ENCODE data around the gene TCF7.
"Not testable (repeated sequence)": the region's sequence is repeated elsewhere in the genome, so short reads cannot be mapped to it uniquely, and the experiment has no call there.

The TCF7 gene

DNA sequence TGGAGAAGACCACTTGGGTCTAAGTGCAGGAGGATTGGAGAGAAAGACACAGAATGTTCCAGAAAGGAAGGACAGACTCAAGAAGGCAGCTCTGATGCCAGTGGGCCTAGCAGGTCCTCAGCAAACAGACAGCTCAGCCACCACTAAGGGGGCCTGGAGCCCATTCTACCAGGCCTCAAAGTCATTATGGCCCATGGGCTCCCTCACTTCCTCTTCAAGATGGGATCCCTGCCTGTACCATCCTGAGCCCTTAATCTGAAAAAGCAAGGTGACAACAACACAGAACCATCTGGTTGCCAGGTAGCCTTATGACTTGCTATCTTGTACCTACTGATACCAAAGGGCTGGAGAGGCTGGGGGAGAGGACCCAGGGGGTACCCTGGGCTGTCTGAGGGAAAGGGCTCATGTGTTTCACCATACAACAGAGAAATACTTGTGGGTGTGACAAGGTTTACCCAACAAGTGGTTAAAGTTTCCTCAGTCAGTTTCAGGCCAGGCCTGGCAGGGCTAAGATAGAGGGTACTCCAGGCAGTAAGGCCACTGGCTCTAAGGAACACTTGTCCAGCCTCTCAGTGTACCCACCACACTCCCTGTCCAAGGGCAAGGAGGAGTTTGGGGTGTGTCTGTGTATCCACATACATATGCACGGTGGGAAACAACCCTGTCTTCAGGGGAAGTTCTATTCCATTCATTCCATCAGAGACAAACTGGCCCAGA, 30.7 kb downstream of the TCF7 start:
- no peak for DNase-seq (ENCODE audit: low read depth, low spot score)

DNA sequence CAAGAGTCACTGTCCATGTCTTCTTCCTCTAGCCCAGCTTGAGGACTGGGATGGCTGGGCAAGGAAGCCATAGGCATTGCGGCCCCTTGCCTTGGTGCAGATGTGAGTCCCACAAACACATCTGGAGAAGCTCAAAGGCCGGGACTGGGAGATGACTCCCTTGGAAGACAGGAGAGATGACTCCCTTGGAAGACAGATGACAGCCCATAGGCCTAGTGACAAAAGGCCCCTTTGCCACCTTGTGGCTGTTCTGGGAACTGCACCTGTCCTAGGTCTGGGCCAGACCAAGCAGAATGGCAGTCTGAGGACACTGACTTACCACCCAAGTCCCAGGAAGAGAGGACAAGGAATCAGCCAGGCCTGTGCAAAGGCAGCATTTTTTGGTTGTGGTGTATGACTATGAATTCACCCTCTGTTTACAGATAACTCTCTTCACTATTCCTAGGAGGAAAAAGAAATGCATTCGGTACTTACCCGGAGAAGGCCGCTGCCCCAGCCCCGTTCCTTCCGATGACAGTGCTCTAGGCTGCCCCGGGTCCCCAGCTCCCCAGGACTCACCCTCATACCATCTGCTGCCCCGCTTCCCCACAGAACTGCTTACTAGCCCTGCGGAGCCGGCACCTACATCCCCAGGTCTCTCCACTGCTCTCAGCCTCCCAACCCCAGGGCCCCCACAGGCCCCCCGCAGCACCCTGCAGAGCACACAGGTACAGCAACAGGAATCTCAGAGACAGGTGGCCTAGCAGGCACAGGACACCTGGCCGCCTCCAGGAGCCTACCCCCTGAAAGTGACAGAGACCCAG, 31.5 kb downstream of the TCF7 start:
- peak; percentile 20 for DNase-seq (ENCODE audit: low read depth, low spot score)

DNA sequence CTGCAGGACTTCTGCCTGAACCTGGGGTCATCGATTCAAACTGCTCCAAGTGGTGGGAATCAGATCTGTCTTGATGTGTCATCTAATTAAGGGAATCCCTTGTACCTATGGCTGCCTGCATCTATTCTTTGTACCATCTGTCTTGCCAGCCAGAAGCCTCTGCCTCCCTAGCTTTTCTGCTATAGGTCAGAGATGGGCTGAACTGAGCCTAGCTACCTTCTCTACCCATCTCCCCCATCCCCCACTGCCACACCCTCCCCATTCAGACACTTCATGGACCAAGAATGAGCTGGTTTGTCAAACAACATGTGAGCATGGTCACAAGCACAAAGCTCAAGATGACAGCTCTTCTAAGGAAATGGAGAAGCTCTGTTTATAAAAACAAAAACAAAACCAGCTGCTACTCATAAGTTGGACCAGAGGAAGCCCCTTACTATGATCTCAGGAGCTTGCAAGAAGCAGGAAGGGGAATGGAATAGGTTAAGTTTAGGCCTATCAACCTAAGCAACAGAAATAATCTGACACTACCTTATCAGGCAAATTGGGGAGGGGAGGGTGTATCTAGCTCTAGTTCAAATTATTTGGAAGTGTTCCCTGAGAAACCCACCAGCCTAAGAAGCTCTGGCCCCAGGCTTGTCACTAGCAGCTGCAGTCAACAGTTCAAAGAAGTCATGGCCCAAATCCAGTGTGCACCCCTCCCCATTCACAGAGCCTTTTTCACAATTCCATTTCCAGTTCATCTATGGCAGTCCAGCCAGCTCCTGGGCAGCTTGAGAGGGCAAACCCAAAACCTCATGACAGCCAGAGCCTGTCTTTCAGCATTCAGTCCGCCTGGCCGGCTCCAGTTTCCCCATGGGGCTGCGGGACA, 32.4 kb downstream of the TCF7 start:
- no peak for DNase-seq (ENCODE audit: low read depth, low spot score)

DNA sequence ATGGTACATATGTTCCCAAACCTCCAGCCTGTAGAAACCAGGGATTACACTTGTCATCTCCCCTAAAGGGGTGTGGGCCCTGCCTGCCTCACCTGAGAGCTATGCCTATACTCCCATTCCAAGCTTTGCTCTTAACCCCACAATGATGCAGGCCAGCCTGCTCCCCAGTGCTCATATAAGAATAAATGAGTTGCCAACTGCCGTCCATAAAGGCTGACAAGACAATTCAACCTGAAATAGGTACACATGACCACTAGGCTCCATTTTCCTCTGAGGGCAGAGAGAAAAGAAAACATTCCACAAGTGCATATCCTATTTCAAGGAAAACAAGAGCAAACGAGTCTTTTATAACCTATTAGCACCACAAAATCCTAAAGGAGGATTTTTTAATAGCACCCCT, 33.8 kb downstream of the TCF7 start:
- DNase-seq (ENCODE audit: low read depth, low spot score) = no peak

DNA sequence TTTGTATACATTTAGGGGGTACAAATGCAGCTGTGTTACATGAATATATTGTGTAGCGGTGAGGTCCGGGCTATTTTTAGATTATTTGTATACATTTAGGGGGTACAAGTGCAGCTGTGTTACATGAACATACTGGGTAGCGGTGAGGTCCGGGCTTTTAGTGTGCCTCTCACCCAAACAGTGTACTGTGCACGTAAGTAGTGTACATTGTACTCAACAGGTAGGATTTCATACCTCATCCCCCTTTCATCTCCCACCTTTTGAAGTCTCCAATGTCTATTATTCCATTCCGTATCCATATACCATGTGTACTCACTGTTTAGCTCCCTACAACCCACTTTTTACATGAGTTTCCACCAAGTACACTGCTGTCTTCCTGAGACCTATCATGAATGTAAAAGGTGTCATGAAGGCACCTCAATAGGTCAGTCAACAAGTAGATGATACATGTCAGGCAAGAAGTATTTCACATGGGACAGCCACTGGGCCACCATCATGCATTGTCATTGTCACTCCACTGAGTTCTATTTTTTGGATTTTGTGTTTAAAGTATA, 34.6 kb downstream of the TCF7 start:
- no peak for DNase-seq (ENCODE audit: low read depth, low spot score)

DNA sequence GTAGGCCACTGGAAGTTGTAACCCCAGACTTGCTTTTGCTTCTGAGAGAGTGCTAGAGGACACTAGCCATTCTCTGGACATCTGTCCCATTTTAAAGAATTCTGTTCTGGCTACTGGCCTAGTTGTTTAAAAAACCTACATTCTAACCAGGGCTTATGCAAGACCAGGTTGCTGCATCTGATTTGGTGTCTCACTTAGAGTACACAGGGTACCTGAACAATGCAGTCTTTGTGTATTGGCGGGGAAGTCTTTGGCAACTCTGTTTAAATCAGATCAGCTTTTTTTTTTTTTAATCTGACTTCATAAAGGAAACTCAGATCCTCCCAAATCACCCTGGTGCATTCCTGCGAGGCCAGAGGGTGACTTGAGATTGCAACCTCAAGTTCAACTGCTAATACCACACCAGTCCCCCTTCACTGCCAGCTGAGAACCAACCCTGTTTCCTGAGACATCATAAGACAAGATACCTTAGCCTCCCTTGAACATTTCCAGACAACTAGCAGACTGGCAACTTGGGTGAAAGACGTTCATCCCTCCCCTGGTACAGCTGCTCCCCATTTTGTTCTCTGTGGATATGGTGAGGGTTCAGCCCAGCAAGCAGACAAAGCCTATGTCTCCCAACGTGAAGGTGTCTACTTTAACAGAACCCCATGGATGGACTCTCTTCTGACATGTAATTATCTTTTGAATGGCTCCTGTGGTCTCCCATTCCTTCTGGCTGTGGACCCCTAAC, 35.3 kb downstream of the TCF7 start:
- no peak for DNase-seq (ENCODE audit: low read depth, low spot score)

DNA sequence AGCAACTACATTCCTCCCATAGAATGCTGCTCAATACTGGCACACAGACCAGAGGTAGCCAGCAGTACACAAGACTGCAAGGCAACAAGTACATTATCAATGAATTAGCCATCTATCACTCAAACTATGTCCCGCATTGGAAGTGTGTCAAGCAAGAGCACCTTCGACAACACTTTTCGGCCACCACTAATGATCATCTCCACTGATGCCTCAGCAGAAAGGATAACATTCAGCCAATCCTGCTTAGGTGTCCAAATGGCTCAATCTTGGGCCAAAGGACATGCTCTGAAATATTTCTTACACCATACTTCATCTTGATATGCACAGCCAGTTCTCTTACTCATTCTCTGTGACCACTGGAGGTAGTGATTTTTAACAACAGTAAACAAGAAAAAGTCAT, 37.2 kb downstream of the TCF7 start:
- DNase-seq (ENCODE audit: low read depth, low spot score) = no peak

DNA sequence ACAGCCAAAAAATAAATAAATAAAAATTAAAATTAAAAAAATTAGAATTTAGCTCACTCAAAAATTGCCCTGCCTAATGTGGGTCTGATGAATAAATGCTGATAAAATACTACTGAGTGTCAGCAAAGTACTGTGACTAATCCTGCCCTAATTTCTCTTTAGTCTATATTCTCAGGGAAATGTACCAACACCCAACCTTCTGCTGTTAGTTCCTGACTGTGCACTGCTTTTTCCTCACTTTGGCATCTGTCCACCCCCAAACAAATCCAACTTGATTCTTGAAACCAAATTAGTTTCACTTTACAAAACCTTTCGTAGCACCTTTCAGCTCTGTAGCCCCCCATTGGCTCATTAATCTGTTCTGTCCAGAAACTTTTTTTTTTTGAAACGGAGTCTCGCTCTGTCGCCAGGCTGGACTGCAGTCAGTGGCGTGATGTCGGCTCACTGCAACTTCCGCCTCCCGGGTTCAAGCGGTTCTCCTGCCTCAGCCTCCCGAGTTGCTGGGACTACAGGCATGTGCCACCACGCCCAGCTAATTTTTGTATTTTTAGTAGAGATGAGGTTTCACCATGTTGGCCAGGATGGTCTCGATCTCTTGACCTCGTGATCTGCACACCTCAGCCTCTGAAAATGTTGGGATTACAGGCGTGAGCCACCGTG, 37.8 kb downstream of the TCF7 start:
- DNase-seq (ENCODE audit: low read depth, low spot score) = not testable (repeated sequence)

DNA sequence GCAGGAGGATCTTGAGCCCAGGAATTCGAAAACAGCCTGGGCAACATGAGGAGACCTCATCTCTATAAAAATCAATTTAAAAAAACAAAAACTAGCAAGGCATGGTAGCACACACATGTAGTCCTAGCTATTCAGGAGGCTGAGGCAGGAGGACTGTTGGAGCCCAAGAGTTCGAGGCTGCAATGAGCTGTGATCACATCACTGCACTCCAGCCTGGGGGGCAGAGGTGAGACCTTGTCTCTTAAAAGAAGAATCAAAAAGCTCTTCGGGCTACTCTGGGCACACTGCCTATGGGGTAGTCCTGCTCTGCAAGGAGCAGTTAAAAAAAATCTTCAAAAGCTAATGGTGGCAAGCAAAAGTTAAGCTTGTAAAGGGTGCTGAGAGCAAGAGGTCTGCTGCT, 38.8 kb downstream of the TCF7 start:
- no peak for DNase-seq (ENCODE audit: low read depth, low spot score)

DNA sequence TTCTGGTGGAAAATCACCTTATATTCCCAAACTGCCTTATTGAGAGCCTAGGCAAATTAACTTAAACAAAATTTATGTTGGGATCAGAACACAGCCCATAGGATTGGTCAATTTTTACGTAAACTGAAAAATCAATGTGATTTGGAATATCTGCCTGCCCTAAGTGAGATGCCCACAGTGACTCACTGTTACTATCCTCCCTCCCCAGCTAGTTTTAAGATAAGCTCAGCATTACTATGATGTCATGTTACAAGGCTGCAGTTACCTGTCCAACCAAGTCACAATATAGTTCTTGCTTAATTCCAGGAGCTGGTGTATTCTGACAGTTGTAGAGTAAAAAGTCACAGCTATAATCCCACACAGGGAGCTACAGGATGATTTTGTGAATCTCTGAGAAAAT, 39.2 kb downstream of the TCF7 start:
- DNase-seq (ENCODE audit: low read depth, low spot score) = no peak

DNA sequence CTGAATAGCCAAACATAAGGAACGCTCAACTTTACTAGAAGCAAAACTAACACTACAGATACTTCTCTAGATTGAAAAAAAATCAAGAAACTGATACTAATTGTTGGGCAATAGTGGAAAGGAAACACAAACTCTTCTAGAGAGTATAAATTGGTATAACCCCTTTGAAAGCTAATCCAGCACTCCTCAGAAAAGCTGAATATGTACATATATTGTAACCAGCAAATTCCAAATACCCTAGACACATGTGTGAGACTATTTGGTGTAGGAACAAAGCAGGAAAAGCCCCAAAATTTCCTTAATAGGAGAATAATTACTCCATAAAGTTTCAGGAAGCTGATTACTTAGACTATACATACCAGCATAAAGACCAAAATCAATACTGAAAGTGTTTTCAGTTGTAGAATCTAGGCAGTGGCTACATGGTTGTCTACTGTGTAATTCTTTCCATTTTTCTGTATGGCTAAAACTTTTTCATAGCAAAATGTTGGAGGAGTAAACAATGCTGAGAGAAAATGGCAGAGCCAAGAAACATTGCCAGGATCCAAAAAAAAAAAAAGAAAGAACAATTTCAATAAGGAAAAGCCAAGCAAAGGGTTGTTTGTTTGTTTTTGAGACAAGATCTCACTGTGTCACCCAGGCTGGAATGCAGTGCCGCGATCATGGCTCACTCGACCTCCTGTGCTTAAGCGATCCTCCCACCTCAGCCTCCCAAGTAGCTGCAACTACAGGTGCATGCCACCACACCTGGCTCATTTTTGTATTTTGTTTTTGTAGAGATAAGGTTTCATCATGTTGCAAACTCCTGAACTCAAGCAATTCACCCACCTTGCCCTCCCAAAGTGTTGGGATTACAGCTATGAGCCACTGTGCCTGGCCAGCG, 47.3 kb downstream of the TCF7 start:
- no peak for DNase-seq (ENCODE audit: low read depth, low spot score)

DNA sequence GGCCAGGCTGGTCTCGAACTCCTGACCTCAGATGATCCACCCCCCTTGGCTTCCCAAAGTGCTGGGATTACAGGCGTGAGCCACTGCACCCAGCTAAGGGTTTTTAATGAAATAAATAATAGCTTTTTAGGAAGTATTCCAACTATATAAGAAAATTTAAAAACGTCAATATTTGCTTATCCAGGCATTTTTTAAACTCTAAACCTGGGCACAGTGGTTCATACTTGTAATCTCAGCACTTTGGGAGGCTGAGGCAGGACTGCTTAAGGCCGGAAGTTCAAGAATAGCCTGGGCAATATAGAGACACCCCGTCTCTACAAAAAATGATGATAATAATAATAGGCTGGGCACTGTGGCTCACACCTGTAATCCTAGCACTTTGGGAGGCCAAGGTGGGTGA, 48.1 kb downstream of the TCF7 start:
- no peak for DNase-seq (ENCODE audit: low read depth, low spot score)

DNA sequence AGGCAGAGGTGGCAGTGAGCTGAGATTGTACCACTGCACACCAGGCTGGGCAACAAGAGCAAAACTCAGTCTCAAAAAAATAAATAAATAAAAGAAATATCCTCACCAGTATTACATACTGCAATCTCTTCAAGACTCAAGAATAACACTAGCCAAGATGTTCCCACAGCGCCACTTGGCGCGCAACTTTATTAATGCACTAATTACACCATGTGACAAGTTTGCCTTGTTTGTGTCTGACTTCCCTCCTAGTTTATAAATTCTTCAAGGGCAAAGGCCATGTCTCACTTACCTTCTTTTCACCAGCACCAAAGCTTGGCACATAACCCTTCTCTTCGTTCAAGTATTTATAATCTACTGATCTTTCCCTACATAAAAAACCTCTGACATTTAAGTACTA, 57.5 kb downstream of the TCF7 start:
- DNase-seq (ENCODE audit: low read depth, low spot score) = no peak

DNA sequence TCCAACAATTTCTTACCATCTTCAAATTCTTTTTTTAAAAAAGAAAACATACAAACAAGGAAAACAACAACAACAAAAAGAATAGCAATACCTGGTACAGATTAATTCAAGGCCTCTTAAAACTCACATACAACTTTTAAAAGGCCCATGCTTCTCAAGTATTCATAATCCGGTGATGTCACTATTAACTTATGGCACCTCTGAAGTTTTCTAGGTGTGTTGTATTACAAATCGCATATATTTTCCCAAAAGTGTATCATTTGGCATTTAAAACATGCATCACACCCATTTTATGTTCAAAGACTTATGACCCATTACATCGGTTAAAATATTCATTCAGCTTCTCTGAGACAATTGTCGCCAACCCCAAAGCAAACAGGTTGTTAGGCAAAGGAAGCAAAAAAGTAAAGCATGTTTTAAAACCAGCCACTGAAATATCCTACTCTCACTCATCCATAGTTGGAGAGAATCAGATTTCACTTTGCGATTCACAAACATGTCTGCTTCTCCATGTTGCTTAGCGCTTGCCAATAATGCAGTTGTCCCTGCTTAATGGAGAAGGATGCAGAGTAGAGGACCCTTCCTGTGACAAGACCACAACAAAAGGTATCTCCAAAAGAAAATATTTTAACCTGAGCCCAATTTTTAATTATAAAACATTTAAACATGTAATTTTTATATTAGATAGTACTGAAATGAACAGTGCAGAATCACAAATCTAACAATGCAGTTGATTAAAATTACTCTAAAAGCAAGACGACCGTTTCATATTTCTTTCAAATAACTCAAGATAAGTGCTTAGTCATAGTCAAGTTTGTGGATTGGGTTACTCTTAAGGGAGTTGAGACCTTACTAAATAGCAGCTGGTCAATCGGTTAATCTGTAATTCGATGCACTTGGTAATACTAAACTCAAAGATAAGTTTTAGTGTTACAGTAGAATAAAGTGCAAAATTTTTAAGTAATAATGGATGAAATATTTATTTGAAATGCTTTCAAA, 60.7 kb downstream of the TCF7 start:
- no peak for DNase-seq (ENCODE audit: low read depth, low spot score)

DNA sequence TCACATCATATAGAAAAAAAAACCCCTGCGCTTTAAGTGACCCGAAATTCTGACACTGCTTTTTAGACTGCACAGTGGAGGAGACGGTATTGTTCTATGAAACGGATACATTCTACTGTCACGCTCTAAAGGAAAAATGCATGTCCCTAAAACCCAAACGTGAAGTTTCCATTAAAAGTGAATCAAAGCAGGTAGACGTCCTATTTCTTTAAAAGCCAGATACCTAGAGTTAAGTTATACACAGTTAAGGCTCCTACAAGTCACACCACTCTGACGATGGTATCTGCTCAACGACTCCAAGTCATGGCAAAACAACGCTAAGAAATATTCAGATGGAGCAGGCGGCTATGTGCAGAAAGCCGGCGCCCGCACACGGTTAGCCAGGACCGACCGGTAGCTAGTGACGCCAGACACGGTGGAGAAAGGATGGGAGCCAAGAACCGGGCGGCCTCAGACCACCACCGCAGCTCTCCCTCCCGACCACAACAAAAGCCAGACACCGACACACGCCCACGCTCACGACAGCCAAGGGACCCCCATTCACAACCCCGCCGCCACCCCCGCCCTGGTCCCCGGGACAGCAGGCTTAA, 61.5 kb downstream of the TCF7 start:
- DNase-seq (ENCODE audit: low read depth, low spot score) = no peak

DNA sequence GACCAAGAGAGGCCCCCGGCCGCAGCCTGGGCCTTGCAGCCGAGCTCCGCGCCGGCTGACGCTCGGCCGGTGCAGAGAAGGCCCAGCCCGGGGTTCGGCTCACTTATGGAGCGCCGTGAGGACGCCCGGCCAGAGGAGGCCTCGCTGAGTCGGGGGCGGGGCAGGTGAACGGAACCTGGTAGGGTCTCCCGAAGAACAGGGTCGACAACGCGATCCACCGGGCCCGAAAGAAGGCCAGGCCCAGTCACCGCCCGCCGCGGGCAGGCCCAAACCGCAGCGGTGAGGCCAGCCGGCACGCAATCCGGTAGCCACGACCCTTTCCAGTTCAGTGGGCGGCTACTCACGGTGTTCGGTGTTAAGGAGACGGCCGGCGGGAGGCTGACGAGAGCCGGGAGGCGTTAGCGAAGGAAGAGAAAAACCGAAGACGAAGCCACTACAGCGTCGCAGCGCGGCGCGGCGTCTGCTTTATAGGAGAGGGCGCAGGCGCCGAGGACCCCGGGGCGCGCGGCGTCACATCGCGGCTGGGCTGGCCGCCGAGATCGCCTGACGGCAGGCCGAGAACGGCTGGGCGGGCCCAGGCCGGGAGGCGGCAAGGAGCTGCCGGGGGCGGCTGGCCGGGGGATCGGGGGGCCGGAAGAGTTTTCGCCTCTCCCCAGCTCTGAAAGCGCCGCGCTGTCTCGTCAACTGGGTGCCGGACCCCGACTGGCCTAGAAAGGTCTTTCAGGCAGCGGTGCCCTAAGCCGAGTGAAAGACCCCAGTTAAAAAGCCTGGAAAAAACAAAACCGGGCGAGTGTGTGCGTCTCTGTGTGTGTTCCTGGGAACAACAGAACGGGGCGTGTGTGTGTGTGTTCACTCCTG, 62.3 kb downstream of the TCF7 start, which contains the start of gene SKP1:
TSS of gene SKP1 (minus strand) at position 440 of the 858 bp plus-strand sequence. CDS start 2,928 bp downstream, outside the sequence.
- DNase-seq (ENCODE audit: low read depth, low spot score) = no peak
